HG02678 (cell line): ENCODE measurements around the gene BRAT1.
"Not testable (repeated sequence)": the region's sequence is repeated elsewhere in the genome, so short reads cannot be mapped to it uniquely, and the experiment has no call there.

ENCODE experiments used
- ATAC-seq: cut with Tn5 transposase; IDR thresholded peaks from one replicate; pipeline ENCODE4 v1.9.1; 2021; ENCODE audit warnings: mild to moderate bottlenecking, moderate library complexity; ENCODE audit not compliant: unreplicated experiment

BRAT1 gene

GRCh38 chr7:2539031-2539911 lies 16.1 kb downstream of the BRAT1 start:
- ATAC-seq: no peak

- ATAC-seq: no peak
Measured at GRCh38 chr7:2537981-2538851, 17.1 kb downstream of the BRAT1 start.

- ATAC-seq: not testable (repeated sequence)
Measured at GRCh38 chr7:2535872-2536627, 19.3 kb downstream of the BRAT1 start.

- ATAC-seq: not testable (repeated sequence)
Measured at GRCh38 chr7:2534214-2534613, 21.1 kb downstream of the BRAT1 start.

DNA sequence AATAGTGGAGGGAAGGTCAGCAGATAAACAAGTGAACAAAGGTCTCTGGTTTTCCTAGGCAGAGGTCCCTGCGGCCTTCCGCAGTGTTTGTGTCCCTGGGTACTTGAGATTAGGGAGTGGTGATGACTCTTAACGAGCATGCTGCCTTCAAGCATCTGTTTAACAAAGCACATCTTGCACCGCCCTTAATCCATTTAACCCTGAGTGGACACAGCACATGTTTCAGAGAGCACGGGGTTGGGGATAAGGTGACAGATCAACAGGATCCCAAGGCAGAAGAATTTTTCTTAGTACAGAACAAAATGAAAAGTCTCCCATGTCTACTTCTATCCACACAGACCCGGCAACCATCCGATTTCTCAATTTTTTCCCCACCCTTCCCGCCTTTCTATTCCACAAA lies 21.8 kb downstream of the BRAT1 start:
- not testable (repeated sequence) for ATAC-seq

DNA sequence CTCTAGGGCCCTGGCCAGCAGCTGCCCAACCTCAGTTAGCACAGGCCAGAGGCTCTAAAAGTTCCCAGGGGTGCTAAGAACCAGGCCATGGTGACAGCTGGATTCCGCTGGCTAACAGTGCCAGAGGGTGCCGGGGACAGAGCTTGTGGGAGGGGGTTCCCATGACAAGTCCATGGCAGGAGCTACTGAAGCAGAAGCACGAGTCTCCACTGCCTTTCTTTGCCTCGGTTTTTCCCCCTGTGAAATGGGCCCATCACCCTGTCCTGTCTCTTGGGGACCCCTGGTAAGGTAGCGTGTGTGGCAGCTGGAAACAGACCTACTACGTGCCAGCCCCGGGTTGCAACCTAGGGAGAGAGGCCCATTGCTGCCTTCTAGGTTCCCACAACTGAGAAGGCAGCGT lies 22.5 kb downstream of the BRAT1 start:
- ATAC-seq: not testable (repeated sequence)

- ATAC-seq: not testable (repeated sequence)
Measured at GRCh38 chr7:2532199-2532772, 23.0 kb downstream of the BRAT1 start.

GRCh38 chr7:2531796-2532110 lies 23.6 kb downstream of the BRAT1 start:
- not testable (repeated sequence) for ATAC-seq

DNA sequence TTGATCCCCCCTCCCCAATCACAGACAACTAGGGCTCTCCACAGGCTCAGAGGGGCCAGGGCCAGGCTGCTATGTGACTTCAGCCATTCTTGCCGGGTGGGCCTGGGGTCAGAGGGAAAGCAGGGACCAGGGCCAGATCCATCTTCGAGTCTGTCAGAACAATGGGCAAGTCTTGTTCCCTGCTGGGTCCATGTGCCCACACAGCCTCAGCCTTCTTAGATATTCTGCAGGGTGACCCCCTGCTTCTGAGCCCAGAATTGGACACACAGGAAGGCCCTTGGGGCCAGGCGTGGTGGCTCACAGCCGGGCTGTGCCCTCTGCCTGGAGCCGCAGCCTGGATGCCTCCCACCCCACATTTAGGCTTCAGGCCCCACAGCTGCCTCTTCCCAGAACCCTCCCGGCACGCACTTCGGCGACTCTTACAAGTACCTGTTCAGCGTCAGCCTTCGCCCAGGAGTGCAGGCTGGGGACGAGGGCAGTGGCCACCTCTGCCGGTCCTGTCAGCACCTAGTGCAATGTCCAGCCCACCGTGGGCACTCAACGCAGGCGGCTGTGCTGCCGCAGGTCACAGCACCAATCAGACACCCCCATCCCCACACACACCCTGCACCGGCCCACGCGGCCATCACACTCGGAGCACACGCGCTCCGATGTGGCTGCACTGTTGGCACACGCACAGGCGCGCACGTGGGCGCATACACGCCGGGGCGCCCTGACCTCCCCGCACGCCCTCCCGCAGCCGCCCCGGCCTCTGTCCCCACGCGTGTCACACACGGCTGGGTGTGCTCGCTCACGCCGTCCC lies 24.1 kb downstream of the BRAT1 start:
- not testable (repeated sequence) for ATAC-seq

GRCh38 chr7:2530071-2530987 lies 25.0 kb downstream of the BRAT1 start:
- ATAC-seq: peak; percentile 41

DNA sequence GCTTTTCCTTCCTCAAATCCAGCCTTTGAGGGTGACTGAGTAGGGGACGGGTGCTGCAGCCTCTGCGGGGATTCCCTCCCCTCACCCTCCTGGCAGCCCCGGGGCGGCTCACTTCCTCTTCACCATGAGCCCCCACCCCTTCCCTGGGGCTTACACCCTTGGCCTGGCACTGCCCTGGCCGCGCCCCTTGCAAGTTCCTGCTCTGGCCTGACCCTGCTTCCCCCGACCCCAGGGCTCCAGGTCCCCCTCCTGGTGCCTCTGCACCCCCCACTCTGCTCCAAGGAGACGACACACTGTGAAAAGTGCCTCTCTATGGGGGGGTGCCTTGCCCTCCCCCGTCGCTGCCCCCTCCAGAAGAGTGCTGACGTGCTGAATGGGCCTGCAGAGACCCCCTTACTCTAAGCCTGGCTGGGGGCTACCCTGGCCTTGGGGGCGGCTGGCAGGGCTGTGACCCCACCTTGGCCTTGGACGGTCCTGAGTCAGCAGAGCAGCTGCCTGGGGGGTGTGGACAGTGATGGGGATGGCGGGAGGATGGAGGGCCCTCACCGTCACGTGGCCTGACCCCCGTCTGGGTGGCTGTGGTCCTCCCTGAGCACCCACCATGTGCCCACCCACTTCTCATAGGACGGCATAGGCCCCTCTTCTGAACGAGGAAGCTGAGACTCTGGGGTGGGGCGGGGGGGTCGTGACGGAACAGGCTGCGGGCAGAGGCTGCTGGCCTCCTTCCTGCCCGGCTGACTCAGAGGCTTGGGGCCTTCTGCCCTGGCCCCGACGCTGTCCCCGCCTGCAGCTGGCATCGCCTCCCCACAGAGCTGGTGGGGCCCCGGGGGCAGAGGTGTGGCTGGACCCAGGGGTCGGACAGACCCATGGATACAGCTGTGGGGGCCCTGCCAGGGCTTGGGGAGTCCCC lies 25.9 kb downstream of the BRAT1 start:
- ATAC-seq: peak; percentile 49

DNA sequence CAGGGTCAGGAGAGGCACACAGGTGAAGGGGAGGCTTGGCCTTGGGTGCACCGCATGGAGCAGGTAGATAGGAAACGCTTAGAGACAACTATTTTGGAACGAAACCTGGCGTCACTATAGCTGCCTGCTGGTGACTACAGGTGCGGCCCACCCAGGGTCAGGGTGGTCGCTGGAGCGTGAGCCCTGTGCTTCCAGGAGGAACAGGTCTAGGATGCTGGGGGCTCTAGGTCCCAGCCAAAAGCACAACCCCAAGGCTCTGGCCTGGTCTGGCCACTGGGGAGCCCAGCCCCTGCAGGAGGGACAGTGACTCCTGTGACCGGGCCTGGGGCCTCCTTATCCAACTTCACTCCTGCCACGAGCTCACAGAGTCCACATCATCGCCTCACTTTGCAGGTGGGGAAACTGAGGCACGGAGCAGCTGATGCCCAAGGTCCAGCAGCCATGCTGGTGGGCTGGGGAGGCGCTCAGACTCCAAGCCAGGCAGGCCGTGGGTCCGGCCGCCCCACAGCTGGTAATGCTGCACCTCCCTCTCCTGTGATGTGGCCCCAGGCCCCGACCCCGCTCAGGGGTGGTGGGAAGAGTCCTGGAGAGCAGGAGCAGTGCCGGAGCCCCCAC lies 26.7 kb downstream of the BRAT1 start:
- peak; percentile 1 for ATAC-seq

DNA sequence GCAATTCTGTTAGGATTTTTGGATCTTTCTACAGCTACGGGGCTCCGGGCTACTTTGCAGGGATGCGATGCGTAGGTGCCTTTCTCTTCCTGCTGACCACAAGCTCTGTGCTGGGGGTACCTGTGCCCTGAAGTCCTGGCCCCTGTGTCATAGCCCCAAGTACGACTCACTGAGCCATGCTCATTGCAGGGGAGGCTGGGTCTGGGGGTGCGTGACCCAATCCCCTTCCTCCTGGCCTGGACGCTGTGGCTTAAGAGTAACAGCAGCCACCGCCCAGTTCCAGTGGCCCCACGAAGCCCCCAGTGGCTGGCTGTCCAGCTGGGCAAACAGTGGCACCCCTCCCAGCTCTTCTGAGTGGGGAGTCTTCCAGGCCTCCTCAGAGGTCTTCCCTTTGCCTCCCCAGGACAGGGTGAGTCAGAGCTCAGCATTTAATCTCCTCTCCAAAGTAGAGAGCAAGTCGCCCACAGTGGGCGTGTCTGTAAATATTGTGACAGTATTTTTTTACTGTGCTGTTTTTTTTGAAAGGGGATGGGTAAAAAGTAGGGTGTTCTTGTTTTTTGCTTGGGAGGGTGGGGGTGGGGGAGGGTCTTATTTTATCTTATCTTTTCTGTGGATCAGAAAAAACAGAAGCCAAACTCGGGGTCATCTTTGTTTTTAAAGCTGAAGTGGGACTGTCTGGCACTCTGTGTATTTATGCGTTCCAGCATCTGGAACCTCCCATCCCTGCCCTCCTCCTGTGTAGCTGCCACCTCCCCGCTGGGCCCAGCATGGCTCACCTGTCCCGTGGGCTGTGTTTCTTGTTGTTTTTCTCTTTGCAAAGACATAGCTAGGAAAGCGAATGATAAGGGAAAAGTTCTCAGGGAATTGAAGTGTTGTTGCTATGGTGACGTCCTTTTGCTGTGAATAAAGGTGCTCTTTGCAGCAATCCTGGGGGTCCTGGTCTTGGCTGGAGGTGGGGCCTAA lies 27.5 kb downstream of the BRAT1 start:
- no peak for ATAC-seq

- ATAC-seq: no peak
Measured at GRCh38 chr7:2526659-2527504, 28.4 kb downstream of the BRAT1 start.
